NK-92 treated with Interleukin-12 subunit alpha and Interleukin-12 subunit beta, amount 100 ng/mL, for 24 hours (cell line): ENCODE results near the gene PHKB.
A peak's percentile ranks its signal among the peaks of the same experiment; 100 is the strongest.

ENCODE experiments used
- DNase-seq: peaks from one replicate; lab custom pipeline; 2025; lab: John Stamatoyannopoulos, UW

Gene PHKB

GRCh38 chr16:47571049-47571448 is 109.9 kb downstream of the PHKB start:
- DNase-seq: no peak

GRCh38 chr16:47571711-47572110 is 110.6 kb downstream of the PHKB start:
- DNase-seq: no peak

GRCh38 chr16:47574091-47575054 is 113.2 kb downstream of the PHKB start:
- DNase-seq: peak; percentile 5

GRCh38 chr16:47577029-47577428 is 115.9 kb downstream of the PHKB start:
- DNase-seq: no peak

DNA sequence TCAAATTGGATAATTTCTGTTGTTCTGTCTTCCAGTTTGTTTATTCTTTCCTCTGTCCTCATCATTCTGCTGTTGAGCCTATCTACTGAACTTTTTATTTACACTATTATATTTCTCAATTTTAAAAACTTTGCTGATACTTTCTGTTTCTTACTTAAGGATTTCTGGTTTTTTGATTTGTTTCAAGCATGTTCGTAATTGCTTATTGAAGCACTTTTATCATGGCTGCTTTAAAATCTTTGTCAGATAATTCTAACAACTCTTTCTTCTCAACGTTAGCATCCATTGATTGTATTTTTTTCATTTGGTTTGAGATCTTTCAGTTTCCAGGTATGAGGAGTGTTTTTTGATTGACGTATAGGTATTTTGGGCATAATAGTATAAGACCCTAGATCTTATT is 116.9 kb downstream of the PHKB start:
- DNase-seq: no peak

DNA sequence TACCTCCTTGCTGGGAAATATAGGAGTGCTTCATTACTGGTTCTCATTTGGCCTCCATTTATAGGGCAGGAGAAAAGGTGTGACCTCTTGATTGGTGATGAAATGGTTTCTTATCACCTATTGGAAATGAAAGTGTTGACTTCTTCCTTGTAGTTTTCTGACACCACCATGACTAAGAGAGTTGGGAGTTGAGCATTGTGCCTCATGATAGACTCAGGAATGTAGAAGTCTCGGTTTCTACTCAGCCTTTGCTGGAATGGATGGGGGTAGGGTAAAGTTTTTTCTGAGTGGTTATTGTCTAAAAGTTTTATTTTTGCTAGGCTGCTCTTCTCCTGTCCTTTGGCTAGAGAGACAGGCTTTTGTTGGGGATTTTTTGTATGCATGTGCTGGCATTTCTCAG is 117.4 kb downstream of the PHKB start:
- no peak for DNase-seq

DNA sequence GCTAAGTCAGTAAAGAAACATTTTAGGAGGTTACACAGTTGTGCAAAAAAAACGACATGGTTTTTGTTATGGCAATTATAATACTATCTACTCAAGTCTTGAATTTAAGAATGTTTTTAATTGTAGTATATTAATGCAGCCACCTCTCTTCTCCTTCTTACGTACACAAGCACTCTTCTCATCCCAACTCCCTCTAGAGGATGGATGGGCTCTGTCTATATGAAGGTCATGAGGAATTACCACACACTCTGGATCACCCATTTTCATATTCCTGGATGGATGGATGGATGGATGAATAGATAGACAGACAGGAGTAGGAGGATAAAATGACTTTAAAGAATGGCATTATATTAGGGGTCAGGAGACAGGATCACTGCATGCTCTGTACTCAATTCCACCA is 120.0 kb downstream of the PHKB start:
- no peak for DNase-seq

DNA sequence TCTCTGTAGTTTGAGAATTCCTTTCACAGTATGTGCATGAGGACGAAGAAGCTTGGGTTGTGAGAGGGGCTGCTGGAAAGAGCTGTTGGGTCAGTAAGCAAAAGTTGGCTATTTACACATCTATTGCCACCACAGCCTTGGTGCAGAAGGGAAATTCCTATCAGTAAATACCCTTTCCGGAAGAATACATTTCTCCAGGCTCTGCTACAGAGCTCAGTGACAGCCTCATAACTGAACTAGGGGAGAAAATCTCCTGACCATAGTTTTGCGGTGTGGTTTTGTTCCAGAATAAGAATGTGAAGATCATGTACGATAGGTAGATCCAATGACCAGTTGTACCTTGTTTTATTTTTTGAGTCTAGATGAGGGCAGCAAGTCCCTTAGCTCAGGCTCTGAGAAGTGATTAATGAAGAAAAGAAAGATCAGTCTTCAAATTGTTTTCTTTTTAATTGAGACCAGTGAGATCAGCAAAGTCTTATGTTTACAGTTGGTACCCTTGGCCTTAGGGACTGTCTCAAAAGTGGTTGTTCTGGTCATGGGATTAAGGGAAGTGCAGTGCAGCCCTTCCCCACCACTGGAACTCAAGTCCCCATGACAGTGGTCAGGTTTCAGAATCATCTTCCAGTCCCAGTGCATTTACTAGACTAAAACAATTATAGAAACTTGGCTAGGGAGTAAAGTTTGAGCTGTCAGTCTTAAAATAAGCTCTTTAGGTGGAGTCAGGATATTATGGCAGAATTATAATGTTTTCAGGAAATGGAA is 123.5 kb downstream of the PHKB start:
- no peak for DNase-seq

- DNase-seq: no peak
Observed at GRCh38 chr16:47586121-47586520, 125.0 kb downstream of the PHKB start.

- DNase-seq: no peak
Observed at GRCh38 chr16:47590472-47590871, 129.3 kb downstream of the PHKB start.

GRCh38 chr16:47592232-47592631 is 131.1 kb downstream of the PHKB start:
- DNase-seq: no peak

- no peak for DNase-seq
Observed at GRCh38 chr16:47599512-47599911, 138.4 kb downstream of the PHKB start.

GRCh38 chr16:47600376-47600775 is 139.2 kb downstream of the PHKB start:
- DNase-seq: no peak

DNA sequence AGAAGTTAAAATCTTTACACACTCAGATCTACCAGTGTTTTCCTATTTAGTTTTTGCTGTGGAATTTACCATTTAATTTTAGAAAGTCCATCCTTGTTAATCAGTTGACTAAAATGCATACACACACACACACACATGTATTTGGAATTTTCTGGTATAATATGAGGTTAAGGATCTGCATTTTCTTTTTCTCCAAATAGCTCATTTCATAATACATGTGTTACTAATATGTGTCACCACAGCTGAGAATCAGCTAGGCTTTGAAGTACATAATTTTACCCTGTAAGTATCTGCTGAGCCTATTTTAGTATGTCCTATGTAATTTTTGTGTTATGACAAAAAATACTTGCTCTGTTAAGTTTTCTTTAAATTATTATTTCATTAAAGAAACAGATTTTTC is 143.2 kb downstream of the PHKB start:
- no peak for DNase-seq

- no peak for DNase-seq
Observed at GRCh38 chr16:47611042-47611441, 149.9 kb downstream of the PHKB start.

GRCh38 chr16:47611848-47612493 is 150.8 kb downstream of the PHKB start:
- DNase-seq: no peak

GRCh38 chr16:47612711-47613110 is 151.6 kb downstream of the PHKB start:
- DNase-seq: no peak

GRCh38 chr16:47613251-47613650 is 152.1 kb downstream of the PHKB start:
- DNase-seq: no peak

GRCh38 chr16:47617732-47618131 is 156.6 kb downstream of the PHKB start:
- no peak for DNase-seq

GRCh38 chr16:47622451-47623176 is 161.5 kb downstream of the PHKB start:
- DNase-seq: no peak

DNA sequence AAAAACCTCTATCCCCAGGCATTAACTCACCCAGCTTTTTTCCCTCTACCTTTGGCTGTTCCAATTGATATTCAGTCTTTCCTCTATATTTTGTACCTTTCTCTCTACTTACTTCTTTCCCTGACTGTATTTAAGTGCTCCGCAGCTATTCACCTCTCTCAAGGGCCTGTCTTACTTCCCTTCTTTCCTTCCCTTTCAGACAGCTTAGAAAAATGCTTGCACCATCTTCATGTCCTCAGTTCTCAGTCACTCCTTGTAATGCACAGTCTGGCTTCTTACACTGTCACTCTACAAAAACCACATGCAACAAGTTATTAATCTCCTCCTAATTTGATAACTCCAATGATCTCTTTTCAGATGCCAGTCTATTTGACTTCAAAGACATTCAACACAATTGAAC is 163.4 kb downstream of the PHKB start:
- no peak for DNase-seq

GRCh38 chr16:47625115-47625567 is 164.0 kb downstream of the PHKB start:
- DNase-seq: no peak
